ENCODE data around the gene CALB2. TPM values are rescaled to one million over a fixed set of nuclear protein-coding genes. Genes with fewer than 3 reads are reported as not detected.

Gene CALB2
- total and polyA plus RNA-seq, 2 donors (not counting 1 experiment from before 2014, with no cell fraction given): not detected

DNA sequence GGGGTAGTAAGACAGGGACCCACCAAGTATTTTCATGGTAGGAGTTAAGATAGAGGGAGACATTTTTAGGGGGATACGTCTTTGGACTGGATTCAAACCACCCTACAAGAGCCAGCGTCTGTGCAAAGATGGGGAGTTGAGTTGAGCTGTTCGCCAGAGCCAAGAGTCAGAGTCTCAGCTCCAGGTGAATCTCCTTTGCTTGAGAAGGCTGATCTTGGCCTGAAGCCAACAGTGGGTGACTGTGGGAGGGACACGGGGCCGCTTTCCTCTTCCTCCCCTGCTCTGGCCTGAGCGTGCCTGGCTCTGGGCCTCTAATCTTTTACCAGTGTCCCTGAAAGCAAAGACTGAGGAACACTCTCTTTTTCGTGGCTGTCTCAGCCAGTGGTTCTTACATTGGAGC, 78.0 kb downstream of the CALB2 start:
- H3K27me3 Mint-ChIP-seq: peaks cover 33% of the 10 kb centered on the region
- H3K36me3 ChIP-seq (replicated peaks in 1 of 2; ENCODE audit: control extremely low read depth in 1 of 2, control insufficient read depth in 1 of 2, extremely low read depth in 1 of 2, insufficient read depth in 2 of 2, low read length in 1 of 2): no peaks in the 10 kb centered on the region
- H3K79me2 ChIP-seq (ENCODE audit: control insufficient read depth, insufficient read depth, low read length): no peaks in the 10 kb centered on the region
- ATAC-seq (ENCODE audit: low read depth): no peak
- no peak for DNase-seq
- TF ChIP-seq, protein P1, sequence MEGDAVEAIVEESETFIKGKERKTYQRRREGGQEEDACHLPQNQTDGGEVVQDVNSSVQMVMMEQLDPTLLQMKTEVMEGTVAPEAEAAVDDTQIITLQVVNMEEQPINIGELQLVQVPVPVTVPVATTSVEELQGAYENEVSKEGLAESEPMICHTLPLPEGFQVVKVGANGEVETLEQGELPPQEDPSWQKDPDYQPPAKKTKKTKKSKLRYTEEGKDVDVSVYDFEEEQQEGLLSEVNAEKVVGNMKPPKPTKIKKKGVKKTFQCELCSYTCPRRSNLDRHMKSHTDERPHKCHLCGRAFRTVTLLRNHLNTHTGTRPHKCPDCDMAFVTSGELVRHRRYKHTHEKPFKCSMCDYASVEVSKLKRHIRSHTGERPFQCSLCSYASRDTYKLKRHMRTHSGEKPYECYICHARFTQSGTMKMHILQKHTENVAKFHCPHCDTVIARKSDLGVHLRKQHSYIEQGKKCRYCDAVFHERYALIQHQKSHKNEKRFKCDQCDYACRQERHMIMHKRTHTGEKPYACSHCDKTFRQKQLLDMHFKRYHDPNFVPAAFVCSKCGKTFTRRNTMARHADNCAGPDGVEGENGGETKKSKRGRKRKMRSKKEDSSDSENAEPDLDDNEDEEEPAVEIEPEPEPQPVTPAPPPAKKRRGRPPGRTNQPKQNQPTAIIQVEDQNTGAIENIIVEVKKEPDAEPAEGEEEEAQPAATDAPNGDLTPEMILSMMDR (IDR thresholded peaks at IDR 0.05): no peak
- TF ChIP-seq EZH2 (IDR thresholded peaks at IDR 0.05; ENCODE audit: borderline replicate concordance, insufficient read depth, low read depth, low read length, poor library complexity, severe bottlenecking): no peak
- CTCF ChIA-PET: interaction anchor here (1.0 to 1.4 kb wide), 2 partner anchors 24 to 175 kb away, joined by 3 read pairs; no protein-coding TSS in a partner anchor
- no peak overlapping the region for H3K27ac ChIP-seq (ENCODE audit: low read length in 2 of 2)
- H4K20me1 ChIP-seq (ENCODE audit: control insufficient read depth, insufficient read depth, low read length, poor library complexity, severe bottlenecking): no peaks in the 10 kb centered on the region
- H3K4me1 Mint-ChIP-seq: no peaks in the 10 kb centered on the region
- no peaks in the 10 kb centered on the region for H3K4me1 ChIP-seq (ENCODE audit: control insufficient read depth in 2 of 2, insufficient read depth in 2 of 2, low read length in 2 of 2)
- H2AFZ ChIP-seq (ENCODE audit: insufficient read depth, low read depth, low read length, poor library complexity, severe bottlenecking): no peak overlapping the region
- no peak overlapping the region for H3K9ac ChIP-seq (ENCODE audit: low read length)
- POLR2A ChIA-PET: no interaction called here
- H3K9me3 Mint-ChIP-seq (ENCODE audit: insufficient read depth): no peaks in the 10 kb centered on the region
- peaks cover 0 to 9% (median 0%) of the 10 kb centered on the region in 3 donors for H3K9me3 ChIP-seq (ENCODE audit: control extremely low read depth in 1 of 3, control insufficient read depth in 2 of 3, insufficient read depth in 1 of 3, low read length in 2 of 3)
- intact Hi-C loops (cut with micrococcal nuclease): no loop called here
- 60% methylated on average over 5 of the region's 7 CpGs for WGBS (ENCODE audit: insufficient coverage)
- H3K4me2 ChIP-seq (replicated peaks; ENCODE audit: low read depth, low read length, poor library complexity, severe bottlenecking): no peak overlapping the region
- no peak overlapping the region for H3K4me3 ChIP-seq (ENCODE audit: control extremely low read depth in 1 of 5, extremely low read depth in 1 of 5, insufficient read depth in 1 of 5, low read depth in 2 of 5, low read length in 4 of 5)
- peaks cover 0 to 14% (median 2%) of the 10 kb centered on the region in 4 experiments for H3K27me3 ChIP-seq (replicated peaks in 1 of 4; ENCODE audit: control extremely low read depth in 1 of 4, control insufficient read depth in 3 of 4, insufficient read depth in 4 of 4, low read length in 3 of 4)
- no peak overlapping the region for H3K4me3 Mint-ChIP-seq
- no peak overlapping the region for H3K27ac Mint-ChIP-seq

DNA sequence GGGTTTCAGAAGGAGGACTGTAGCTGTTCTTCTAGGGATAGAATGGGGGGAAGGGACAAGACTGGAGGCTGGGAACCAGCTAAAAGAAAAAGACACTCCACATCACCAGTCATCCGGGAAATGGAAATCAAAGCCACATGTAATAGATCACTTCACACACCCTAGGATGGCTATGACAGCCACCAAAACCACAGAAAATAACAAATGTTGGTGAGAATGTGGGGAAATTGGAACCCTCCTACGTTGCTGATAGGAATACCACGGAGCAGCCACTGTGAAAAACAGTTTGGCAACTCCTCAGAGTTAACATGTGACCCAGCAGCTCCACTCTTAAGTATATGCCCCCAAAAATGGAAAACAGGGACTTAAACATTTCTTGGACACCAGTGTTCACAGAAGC, 81.0 kb downstream of the CALB2 start:
- no peaks in the 10 kb centered on the region for H4K20me1 ChIP-seq (ENCODE audit: control insufficient read depth, insufficient read depth, low read length, poor library complexity, severe bottlenecking)
- no peaks in the 10 kb centered on the region for H3K79me2 ChIP-seq (ENCODE audit: control insufficient read depth, insufficient read depth, low read length)
- H3K4me3 Mint-ChIP-seq: no peak overlapping the region
- H3K4me1 ChIP-seq (ENCODE audit: control insufficient read depth in 2 of 2, insufficient read depth in 2 of 2, low read length in 2 of 2): no peaks in the 10 kb centered on the region
- no peak overlapping the region for H3K27ac Mint-ChIP-seq
- POLR2A ChIA-PET: no interaction called here
- no peaks in the 10 kb centered on the region for H3K4me1 Mint-ChIP-seq
- no peak overlapping the region for H3K4me3 ChIP-seq (ENCODE audit: control extremely low read depth in 1 of 5, extremely low read depth in 1 of 5, insufficient read depth in 1 of 5, low read depth in 2 of 5, low read length in 4 of 5)
- H2AFZ ChIP-seq (ENCODE audit: insufficient read depth, low read depth, low read length, poor library complexity, severe bottlenecking): no peak overlapping the region
- H3K27me3 Mint-ChIP-seq: peaks cover 18% of the 10 kb centered on the region
- H3K9ac ChIP-seq (ENCODE audit: low read length): no peak overlapping the region
- H3K9me3 ChIP-seq (ENCODE audit: control extremely low read depth in 1 of 3, control insufficient read depth in 2 of 3, insufficient read depth in 1 of 3, low read length in 2 of 3): peaks cover 0 to 34% (median 9%) of the 10 kb centered on the region in 3 donors
- peaks cover 0 to 12% (median 2%) of the 10 kb centered on the region in 4 experiments for H3K27me3 ChIP-seq (replicated peaks in 1 of 4; ENCODE audit: control extremely low read depth in 1 of 4, control insufficient read depth in 3 of 4, insufficient read depth in 4 of 4, low read length in 3 of 4)
- DNase-seq: no peak
- TF ChIP-seq EZH2 (IDR thresholded peaks at IDR 0.05; ENCODE audit: borderline replicate concordance, insufficient read depth, low read depth, low read length, poor library complexity, severe bottlenecking): no peak
- TF ChIP-seq, protein P1 (IDR thresholded peaks at IDR 0.05): no peak
- no peaks in the 10 kb centered on the region for H3K36me3 ChIP-seq (replicated peaks in 1 of 2; ENCODE audit: control extremely low read depth in 1 of 2, control insufficient read depth in 1 of 2, extremely low read depth in 1 of 2, insufficient read depth in 2 of 2, low read length in 1 of 2)
- no CpG with 5 or more reads among the region's 3 CpGs for WGBS (ENCODE audit: insufficient coverage)
- ATAC-seq (ENCODE audit: low read depth): no peak
- H3K27ac ChIP-seq (ENCODE audit: low read length in 2 of 2): no peak overlapping the region
- intact Hi-C loops (cut with micrococcal nuclease): no loop called here
- CTCF ChIA-PET: interaction anchor here (1.0 to 3.0 kb wide), 4 partner anchors 10 to 171 kb away, joined by 3 to 11 read pairs (median 7); no protein-coding TSS in a partner anchor
- peaks cover 4% of the 10 kb centered on the region for H3K9me3 Mint-ChIP-seq (ENCODE audit: insufficient read depth)
- no peak overlapping the region for H3K4me2 ChIP-seq (replicated peaks; ENCODE audit: low read depth, low read length, poor library complexity, severe bottlenecking)

Other genes starting within 250 kb of the CALB2 start
- 0.10 TPM in 1 of 2 replicates, not detected in the other for gene HYDIN, start 128.0 kb upstream of the CALB2 start, total RNA-seq
- 0.04 TPM in 1 of 2 replicates, not detected in the other for gene HYDIN, start 128.0 kb upstream of the CALB2 start, polyA plus RNA-seq
- 41.3 and 46.1 TPM in 2 replicates for gene CMTR2, start 69.3 kb upstream of the CALB2 start, total RNA-seq
- 10.1 and 11.1 TPM in 2 replicates for gene CMTR2, start 69.3 kb upstream of the CALB2 start, polyA plus RNA-seq
- gene TLE7, start 83.3 kb downstream of the CALB2 start, total RNA-seq: not detected in 2 replicates
- not detected in 2 replicates for gene TLE7, start 83.3 kb downstream of the CALB2 start, polyA plus RNA-seq
- gene ZNF23, start 103.5 kb downstream of the CALB2 start, total RNA-seq: 15.0 and 18.3 TPM in 2 replicates
- gene ZNF23, start 103.5 kb downstream of the CALB2 start, polyA plus RNA-seq: 8.4 and 8.9 TPM in 2 replicates
- 12.6 and 16.0 TPM in 2 replicates for gene ZNF19, start 130.6 kb downstream of the CALB2 start, total RNA-seq
- 2.4 and 3.2 TPM in 2 replicates for gene ZNF19, start 130.6 kb downstream of the CALB2 start, polyA plus RNA-seq
- not detected in 2 replicates for gene CHST4, start 167.7 kb downstream of the CALB2 start, total RNA-seq
- gene CHST4, start 167.7 kb downstream of the CALB2 start, polyA plus RNA-seq: not detected in 2 replicates
- not detected in 2 replicates for gene TAT, start 218.4 kb downstream of the CALB2 start, total RNA-seq
- gene TAT, start 218.4 kb downstream of the CALB2 start, polyA plus RNA-seq: not detected in 2 replicates